Nucleus accumbens (tissue), 56 donors: ENCODE results near the gene TTF2.
"Not testable (repeated sequence)": the region's sequence is repeated elsewhere in the genome, so short reads cannot be mapped to it uniquely, and the experiment has no call there.

Experiments used
- DNase-seq, 56 donors: peaks; one replicate each; lab custom pipeline; 2025; lab: John Stamatoyannopoulos, UW

The TTF2 gene

DNA sequence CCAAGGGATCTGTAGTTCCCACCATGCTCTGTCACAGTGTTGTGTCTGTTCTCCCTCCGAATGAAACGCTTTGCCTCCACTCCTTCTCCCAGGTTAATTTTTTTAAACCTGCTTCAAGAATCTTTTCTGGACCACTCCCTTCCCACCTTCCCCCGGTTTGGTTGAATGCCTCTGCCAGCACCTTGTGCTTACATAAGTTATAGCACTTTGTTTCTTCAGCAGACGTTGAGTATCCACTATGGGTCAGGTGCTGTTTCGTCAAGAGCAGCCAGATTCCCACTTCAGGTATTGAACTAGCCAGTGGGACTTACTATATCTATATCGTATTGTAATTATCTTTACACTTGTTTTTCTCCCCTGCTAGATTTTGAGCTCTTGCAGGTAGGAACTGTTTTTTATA lies 27.6 kb downstream of the TTF2 start:
- DNase-seq: no peak

DNA sequence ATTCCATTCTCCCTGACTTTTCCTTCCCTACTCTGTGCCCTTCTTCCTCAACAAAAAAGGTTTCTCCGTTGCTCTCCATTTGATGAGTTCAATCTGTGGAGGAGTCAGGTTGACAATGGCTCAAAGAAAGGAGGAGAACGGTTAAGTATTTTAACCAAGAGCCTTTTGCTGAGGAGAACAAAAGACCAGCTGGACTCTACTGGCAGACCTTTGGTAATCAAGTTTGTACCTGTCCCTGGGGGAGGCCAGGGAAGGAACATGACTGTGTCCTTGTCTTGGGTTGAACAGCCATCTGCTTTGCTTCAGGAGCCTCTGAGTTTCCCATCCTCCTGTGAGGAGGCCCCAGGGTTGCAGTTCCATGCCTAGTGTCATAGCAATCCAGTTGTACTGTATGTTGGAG lies 29.9 kb downstream of the TTF2 start:
- no peak for DNase-seq

DNA sequence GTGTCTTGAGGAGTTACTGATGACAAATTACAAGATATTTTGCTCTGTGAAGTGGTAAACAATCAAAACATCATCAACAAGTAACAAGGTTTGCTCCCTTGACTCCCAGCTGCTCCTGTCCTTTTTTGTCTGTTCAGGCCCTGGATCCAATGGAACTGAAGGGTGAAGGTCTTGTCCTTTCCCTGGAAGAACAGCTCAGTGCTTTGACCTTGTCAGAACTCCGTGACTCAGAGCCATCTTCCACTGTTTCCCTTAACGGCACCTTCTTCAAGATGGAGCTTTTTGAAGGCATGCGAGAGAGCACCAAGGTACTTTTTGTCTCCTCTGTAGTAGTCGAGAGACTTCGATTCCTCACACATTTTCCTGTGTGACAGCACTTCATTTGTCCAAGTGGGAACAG lies 32.5 kb downstream of the TTF2 start:
- DNase-seq: no peak

DNA sequence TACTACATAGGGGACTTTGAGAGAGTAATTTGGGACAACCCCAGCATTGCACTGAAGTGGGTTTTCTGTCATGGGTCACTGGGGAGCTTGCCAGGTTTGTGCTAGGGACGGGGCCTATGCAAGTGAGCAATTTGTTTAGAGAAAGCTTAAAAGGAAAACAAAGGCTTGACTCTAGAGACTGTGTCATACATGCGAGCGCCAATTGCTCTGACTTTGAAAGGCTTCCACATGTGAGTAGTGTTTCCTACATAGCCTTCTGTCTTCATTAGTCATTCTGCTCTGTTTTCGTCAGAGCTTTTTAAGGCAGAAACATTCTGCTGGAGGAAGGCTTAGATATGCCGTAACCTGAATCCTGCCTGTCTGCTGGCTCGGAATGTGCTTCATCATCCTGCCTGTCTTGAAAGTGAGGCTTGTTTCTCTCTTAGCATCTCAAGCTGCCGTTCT lies 33.0 kb downstream of the TTF2 start:
- peak in 29 of 56 donors; percentile 7 to 74 (median 33) for DNase-seq

DNA sequence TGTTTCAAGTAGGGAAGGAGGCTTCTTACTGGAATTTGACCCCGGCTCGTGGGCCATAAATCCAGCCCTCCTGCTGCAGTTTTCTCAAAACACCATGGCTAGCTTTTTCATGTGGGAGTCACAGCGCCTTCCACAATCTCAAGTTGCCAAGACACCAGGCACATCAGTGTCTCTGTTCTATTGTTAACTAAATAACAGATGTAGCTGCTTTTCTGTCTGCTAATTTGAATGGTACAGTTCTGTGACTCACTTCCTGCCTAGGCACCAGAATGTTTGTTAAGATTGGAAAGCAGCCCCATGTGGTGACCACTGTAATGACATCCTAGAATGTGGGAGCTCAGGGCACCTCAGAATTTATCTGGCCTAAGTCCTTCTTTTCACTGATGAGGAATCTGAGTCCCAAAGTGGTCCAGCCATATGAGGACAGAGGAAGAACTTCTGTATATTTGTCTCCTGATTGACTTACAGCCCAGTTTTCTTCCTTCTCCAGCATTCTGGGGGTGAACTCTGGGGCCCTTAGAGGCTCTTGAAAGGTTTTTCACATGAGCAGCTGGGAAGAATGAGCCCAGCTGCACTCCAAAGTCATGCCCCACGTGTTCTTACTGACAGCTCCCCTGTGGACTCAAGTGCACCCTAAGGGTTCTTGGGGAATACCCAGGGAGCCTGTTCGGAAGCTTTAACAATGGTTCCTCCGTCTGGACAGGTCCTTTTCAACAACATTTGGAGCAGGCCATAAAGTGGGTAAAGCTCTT lies 33.9 kb downstream of the TTF2 start:
- peak in 13 of 56 donors; percentile 1 to 47 (median 23) for DNase-seq

DNA sequence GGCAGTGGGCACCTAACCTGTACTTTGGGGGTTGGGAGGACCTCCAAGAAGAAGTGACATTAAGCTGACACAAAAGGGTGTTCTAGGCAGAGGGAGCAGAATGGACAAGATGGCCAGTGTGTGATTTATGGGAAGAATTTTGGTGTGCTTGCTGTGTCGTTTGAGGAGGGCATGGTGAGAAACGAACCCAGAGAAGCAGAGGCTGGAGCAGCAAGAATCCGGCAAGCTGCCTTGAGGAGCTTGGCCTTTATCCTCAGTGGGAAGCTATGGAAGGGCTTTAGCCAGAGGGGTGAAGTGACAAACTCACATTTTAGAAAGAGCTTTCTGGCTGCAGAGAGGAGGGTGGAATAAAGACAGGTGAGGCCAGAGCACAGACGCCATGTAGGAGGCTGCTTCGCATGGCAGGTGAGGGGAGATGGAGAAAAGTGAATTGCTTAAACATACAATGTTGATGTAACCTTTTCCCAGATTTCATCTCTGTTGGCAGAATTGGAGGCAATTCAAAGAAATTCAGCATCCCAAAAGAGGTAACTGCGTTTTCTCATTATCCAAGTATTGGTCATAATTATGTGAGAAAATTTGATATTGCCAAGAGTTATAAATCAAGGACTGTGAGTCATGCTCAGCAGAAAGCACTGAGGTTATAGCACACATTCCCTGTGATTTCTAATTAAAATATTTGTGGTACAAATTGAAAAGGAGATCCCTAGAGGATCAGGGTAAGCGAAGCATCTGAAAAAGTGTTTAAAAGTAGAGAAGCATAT lies 34.9 kb downstream of the TTF2 start:
- no peak for DNase-seq

DNA sequence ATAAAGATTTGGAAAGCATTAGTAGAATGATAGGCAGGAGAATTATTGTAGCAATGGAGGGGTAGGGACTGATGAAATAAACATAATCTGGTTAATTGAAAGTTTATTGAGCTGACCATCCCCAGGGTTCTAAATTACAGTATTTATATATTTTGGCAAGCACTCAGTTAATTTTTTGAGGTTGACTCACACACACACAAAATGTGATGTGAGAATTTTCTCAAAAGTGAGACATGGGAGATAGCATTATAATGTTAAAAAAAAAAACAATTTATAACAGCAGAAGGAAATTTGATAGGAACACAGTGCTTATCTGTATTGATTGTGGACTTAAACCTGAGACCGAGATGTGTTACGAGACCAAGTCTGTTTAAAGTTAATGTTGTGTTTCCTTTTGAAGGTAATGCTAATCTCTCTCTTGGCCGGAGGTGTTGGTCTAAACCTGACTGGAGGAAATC lies 36.9 kb downstream of the TTF2 start:
- DNase-seq: no peak

DNA sequence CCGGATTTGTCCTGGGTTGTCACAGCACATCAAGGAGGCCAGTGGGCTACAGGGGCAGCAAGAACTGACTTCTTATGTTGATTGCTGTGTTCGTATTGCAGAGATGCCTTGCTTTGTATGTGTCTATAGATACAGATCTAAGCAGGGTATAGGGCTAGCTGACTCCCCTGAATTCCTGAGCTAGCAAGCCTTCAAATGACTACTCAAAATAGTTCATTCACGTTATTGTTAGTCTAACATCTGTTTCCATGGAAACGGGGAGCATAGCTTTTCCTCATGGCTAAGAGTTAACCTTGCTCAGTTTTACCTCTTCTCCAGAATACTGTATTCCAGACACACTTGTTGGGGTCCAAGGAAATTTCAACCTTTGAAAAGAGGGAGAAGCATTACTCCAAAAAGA lies 37.3 kb downstream of the TTF2 start:
- peak in 2 of 56 donors; percentile 11 to 14 for DNase-seq

DNA sequence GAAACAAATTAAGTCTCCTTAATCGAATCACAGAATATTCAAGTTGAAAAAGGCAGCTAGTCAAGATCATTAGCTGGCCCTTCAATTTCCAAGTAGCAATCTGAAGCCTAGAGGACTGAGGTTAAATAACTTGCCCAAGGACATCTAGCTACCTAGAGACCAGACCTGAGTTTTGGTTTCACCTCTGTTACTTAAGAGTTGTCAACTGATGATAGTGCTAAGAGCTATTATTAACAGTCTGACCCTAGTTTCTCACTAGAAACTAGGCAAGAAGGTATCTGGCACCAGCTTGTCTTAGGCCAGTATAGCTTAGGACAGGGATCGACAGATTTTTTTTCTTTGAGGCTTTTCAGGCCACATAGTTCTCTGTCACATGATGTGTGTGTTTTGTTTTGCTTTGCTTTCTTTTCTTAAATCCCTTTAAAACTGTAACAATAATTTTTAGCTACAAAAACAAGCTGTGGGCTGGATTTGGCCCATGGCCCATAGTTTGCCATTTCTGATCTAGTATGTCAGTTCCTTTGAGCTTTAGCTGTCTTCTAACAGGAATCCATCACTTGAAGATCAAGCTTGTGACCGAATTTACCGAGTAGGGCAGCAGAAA lies 38.3 kb downstream of the TTF2 start:
- no peak for DNase-seq

DNA sequence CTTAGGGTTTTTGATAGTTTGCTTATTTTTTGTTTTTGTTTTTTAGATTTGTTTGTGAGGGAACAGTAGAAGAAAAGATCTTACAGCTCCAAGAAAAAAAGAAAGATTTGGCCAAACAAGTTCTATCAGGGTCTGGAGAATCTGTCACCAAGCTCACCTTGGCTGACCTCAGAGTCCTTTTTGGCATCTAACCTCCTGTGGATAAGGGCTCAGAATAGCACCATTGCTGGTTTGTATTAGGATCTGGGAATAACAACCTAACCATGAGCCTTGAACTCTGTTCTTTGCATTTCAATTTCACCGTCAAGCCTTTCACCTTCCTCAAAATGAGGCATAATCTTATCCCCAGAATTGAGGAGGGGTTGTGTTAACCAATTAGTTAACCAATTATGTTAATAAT lies 41.2 kb downstream of the TTF2 start:
- DNase-seq: no peak

DNA sequence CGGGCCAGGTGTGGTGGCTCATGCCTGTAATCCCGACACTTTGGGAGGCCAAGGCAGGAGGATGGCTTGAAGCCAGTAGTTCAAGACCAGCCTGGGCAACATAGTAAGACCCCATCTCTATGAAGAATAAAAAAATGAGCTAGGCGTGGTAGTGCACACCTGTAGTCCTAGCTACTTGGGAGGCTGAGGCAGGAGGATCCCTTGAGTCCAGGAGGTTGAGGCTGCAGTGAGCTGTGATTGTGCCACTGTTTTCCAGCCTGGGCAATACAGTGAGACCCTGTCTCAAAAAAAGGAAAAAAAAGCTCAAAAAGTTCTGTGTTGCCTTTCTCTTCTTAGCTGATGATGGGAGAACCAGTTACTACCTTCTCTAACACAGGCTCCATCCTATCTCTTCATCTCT lies 41.7 kb downstream of the TTF2 start:
- DNase-seq: not testable (repeated sequence)

DNA sequence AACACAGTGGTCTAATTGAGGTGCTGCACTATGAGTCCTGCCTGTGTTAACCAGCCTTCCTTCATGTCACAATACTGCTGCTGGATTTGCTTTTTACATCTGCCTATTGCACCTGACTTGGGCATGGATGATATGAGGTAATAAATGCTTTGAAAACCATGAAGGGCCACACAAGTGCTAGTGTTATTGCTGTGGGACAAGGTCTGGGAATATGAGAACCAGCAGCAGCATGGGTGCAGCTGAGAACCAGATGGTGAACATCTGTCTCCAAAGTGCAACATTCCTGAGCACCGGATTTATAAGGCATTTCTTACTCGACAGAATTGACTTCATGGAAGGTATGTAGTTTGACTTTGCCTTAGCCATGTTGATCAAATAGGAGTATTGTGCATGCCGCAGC lies 44.9 kb downstream of the TTF2 start:
- no peak for DNase-seq

DNA sequence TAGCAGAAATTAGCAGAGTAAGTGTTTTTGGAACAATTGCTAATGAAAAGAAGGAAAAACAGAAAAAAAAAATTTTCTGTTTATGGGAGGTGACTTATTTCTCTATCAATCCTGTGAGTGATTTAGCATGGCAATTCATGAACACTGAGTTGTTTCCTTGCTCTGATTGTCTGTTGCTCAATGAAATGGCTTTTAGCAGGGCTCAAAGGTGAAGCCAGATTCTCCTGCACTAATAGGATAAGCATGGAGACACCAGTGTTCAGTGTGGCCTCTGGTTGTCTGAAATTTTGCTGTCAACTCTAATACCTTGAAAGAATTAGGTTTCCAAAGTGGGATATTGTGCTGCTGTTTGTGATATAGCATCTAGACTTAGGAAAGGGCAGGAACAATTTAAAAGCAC lies 45.6 kb downstream of the TTF2 start:
- DNase-seq: no peak

DNA sequence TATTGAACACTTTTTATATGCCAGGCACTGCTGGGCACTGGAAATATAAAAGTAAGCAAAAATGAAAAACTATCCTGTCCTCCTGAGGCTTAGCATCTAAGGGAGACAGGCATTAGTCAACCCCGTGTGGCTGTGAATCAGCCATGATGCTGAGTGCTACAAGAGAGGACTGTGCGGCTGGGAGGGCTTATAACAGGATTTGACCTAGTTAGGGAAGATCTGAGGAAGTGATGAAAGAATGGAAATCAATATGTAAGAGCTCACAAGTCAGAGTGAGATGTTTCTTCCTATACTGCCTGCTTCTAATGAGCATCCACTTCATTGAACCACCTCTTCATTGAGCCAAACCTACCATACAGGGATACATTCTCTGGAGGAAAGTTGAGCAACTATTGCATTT lies 46.4 kb downstream of the TTF2 start:
- no peak for DNase-seq

DNA sequence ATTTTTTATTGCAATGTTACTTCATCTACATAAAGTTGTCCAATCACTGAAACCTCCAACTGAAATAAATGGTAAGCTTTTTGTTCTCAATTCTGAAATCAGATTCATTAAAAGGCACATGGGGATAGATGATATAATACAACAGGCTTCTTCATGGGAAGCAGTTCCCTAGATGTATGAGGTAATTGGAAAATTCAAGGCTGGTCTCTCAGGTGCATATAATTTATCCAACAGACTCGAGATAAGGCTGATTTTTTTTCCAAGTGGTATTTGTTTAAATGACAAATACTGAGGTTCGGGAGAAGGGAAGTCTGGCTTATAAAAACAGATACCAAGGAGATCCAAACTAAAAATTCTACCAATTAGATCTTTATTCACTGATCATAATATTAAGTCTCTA lies 47.2 kb downstream of the TTF2 start:
- DNase-seq: no peak

DNA sequence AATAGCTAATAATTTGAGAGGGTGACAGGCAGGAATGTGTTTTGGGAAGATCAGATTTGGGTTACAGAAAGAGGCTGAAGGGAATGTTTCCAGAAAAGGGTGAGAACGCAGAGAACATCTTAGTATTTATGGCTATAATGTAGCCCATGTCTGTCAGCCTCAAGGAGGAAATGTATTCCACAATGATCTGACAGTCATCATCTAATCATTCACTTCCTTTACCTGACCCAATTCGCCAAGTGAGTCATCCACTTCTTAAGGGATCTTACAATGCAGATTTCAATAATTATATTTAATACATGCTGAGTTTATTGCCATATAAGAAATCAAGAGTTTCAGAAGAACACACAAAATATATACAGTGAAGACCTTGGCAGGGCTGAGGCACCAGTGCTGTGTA lies 50.6 kb downstream of the TTF2 start:
- no peak for DNase-seq

DNA sequence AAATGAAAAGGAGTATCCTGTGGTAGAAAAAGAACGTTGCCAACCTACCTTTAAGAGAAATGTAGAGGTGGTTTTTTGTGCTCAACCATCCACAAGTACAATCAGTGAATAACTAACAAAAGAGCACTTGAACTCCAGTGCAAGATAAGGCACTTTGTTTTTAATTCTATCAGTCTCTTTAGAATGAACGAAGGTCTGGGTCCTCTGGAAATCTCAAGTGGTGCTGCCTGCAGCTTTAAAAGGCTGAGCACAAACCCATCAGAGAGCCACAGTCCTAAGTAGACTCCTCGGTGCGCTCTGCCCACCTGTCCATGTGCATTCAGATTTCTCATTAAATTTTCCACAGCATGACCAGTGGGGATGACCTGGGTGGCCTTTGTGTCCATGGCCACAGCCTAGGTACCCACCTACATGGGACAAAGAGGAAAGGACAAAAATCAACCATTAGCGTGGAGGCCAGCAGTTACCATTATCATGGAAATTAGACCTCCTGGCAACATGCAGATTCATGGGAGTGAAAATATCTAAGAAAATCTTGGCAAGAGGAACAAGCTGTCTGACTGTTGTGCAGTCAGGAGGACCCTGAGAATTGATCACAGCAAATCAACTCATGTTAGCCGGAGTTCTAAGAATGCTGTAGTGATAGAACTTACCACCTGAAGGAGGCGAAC lies 52.1 kb downstream of the TTF2 start:
- no peak for DNase-seq

DNA sequence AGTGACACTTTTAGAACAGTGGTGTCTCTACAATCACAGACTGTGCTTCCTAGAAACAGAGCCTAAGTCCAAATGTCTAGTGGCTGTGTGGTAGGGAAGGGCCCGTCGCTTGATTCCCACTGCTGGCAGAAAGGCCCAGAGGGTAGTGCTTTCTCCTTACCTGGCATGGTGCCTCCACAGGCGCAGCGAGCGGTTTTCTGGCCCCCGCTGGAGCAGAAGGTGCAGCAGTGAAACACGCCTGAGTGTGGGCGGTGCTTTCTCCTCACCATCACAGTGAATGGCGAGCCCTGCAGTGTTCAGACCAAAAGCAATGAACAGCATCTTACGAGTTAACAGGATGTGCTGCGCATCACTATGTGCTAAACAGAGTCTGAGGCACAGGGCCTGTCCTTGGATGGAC lies 53.1 kb downstream of the TTF2 start:
- DNase-seq: peak in 17 of 56 donors; percentile 4 to 47 (median 17)

DNA sequence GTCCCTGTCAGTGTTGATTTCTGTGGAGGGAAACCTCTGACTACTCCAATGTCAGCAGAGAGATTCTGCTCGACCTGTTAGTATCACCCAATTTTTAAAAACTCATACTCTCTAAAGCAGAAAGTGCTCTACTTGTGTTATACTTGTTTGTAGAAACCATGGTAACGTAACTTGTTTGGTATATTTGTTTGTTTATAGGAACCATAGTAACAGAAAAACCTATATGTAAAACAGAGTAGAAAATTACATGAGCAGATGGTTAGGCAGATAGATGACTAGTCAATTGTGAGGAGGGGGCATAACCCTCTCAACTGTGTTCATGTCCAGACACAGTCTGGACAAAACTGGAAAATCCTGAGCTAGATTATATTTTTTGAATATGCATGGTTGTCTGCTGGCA lies 54.8 kb downstream of the TTF2 start:
- DNase-seq: no peak

DNA sequence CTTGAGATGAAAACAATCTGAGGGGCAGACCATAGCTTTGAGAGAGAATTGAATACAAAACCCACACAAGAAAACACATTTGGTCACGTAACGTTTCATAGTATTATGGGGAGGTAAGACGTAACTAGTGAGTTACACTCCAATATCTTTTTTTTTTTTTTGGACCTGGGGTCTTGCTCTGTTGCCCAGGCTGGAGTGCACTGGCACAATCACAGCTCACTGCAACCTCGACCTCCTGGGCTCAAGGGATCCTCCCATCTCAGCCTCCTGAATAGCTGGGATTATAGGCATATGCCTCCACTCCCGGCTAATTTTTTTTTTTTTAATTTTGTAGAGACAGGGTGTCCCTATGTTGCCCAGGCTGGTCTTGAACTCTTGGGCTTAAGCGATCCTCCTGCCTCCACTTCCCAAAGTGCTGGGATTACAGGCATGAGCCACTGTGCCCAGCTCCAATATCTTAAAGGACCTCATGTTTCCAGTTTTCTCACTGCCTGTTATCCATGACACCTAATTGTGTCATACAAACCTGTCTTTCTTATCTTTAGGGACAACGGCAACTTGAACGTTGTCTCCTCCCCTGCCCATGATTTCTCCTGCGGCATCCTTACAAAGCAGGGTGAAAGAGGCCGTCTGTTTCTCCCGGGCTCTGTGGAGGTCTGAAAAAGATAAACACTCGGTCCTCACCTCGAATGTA lies 56.1 kb downstream of the TTF2 start:
- DNase-seq: no peak

DNA sequence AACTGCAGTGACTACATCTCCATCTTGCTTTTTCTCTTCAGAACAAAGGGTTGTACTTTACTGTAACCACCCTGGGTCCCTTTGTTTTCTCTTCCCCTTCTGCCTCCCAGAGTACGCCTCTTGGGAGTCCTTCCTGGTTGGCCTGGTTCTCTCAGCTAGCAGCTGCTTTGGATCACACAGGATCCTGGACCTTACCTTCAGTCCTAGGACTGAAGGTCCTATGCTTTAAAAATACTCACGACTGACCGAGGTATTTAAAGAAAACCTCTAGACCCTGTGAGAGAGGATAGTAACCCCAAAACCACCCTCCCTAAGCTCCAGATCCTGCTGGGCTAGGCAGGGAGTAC lies 56.6 kb downstream of the TTF2 start:
- DNase-seq: no peak
